ENCODE measurements around the gene TRIM67. TPM values are rescaled to one million over a fixed set of nuclear protein-coding genes. Genes with fewer than 3 reads are reported as not detected.

Gene TRIM67
- total and polyA plus RNA-seq, 7 donors: under 0.01 to 0.36 (median 0.04) TPM; not detected in 1

GRCh38 chr1:231178970-231179369 lies 17.1 kb downstream of the TRIM67 start:
- Histone ChIP-seq H3K9me3 (peaks cover 0 to 3% (median 0%) of the 10 kb centered on the region in 4 donors), H3K36me3 (no peaks in the 10 kb centered on the region), H3K27ac (no peak overlapping the region), H3K4me1 (no peaks in the 10 kb centered on the region), H3K4me3 (no peak overlapping the region), H3K27me3 (peaks cover 0 to 33% (median 0%) of the 10 kb centered on the region in 3 donors)
- 97 to 98% methylated on average over 2 of the region's 2 CpGs for WGBS, 2 donors
- no peak for DNase-seq
- intact Hi-C loops (cut with DNase I): no loop called here
- TF ChIP-seq CTCF (IDR thresholded peaks at IDR 0.05) (no peak), EP300 (IDR thresholded peaks at IDR 0.05) (no peak), POLR2A (IDR thresholded peaks at IDR 0.05) (no peak), POLR2AphosphoS5 (IDR thresholded peaks at IDR 0.05) (no peak)

GRCh38 chr1:231180034-231180433 lies 18.2 kb downstream of the TRIM67 start:
- Histone ChIP-seq H3K4me3 (no peak overlapping the region), H3K9me3 (peaks cover 0 to 3% (median 0%) of the 10 kb centered on the region in 4 donors), H3K36me3 (no peaks in the 10 kb centered on the region), H3K4me1 (no peaks in the 10 kb centered on the region), H3K27me3 (peaks cover 0 to 25% (median 0%) of the 10 kb centered on the region in 3 donors), H3K27ac (no peak overlapping the region)
- DNase-seq: no peak
- intact Hi-C loops (cut with DNase I): no loop called here
- WGBS, 2 donors: 96 to 100% methylated on average over 1 of the region's 1 CpG
- TF ChIP-seq POLR2AphosphoS5 (IDR thresholded peaks at IDR 0.05) (no peak), CTCF (IDR thresholded peaks at IDR 0.05) (no peak)

GRCh38 chr1:231181271-231181670 lies 19.4 kb downstream of the TRIM67 start:
- Histone ChIP-seq H3K4me1 (no peaks in the 10 kb centered on the region), H3K9me3 (peaks cover 0 to 3% (median 0%) of the 10 kb centered on the region in 4 donors), H3K4me3 (no peak overlapping the region), H3K27me3 (peaks cover 0 to 17% (median 0%) of the 10 kb centered on the region in 3 donors), H3K36me3 (no peaks in the 10 kb centered on the region), H3K27ac (no peak overlapping the region)
- TF ChIP-seq POLR2A (IDR thresholded peaks at IDR 0.05) (no peak), POLR2AphosphoS5 (IDR thresholded peaks at IDR 0.05) (no peak), CTCF (IDR thresholded peaks at IDR 0.05) (no peak), EP300 (IDR thresholded peaks at IDR 0.05) (no peak)
- DNase-seq: no peak
- intact Hi-C loops (cut with DNase I): no loop called here
- 77 to 83% methylated on average over 3 of the region's 3 CpGs for WGBS, 2 donors

GRCh38 chr1:231182317-231182716 lies 20.5 kb downstream of the TRIM67 start:
- WGBS, 2 donors: 82 to 84% methylated on average over 6 of the region's 6 CpGs
- no peak for TF ChIP-seq POLR2AphosphoS5 (IDR thresholded peaks at IDR 0.05)
- no peak for TF ChIP-seq EP300 (IDR thresholded peaks at IDR 0.05)
- TF ChIP-seq POLR2A (IDR thresholded peaks at IDR 0.05): no peak
- TF ChIP-seq CTCF (IDR thresholded peaks at IDR 0.05): no peak
- no peaks in the 10 kb centered on the region for H3K4me1 ChIP-seq

More at GRCh38 chr1:231182317-231182716, 20.5 kb downstream of the TRIM67 start:
- no peaks in the 10 kb centered on the region for H3K36me3 ChIP-seq
- intact Hi-C loops (cut with DNase I): no loop called here
- no peak overlapping the region for H3K4me3 ChIP-seq
- DNase-seq: no peak
- peaks cover 0 to 21% (median 0%) of the 10 kb centered on the region in 3 donors for H3K27me3 ChIP-seq
- H3K9me3 ChIP-seq: peaks cover 0 to 3% (median 0%) of the 10 kb centered on the region in 4 donors
- no peak overlapping the region for H3K27ac ChIP-seq
